SK-N-SH treated with all-trans-retinoic acid at 6 μM for 48 hours (cell line): ENCODE measurements around the gene LOXHD1.

Experiments
- ATAC-seq: fragments of 200-7000 bp; cut with Tn5 transposase; 3 replicates; pipeline ENCODE4 v1.9.1; 2020; ENCODE audit warnings: mild to moderate bottlenecking, moderate library complexity
- ARNTL ChIP-seq: fragments of 450-650 bp; formaldehyde crosslinking; IDR thresholded peaks from 2 replicates; pipeline ENCODE4 v1.5.0; 2020; ENCODE audit warnings: low read depth, mild to moderate bottlenecking, moderate library complexity, borderline replicate concordance
- ESRRG ChIP-seq: fragments of 250-450 bp; sonication (Bioruptor Pico); IDR thresholded peaks from 2 replicates; pipeline ENCODE4 v1.6.1; 2021; ENCODE audit warnings: mild to moderate bottlenecking
- GLIS3 ChIP-seq: fragments of 250-450 bp; sonication (Bioruptor Pico); IDR thresholded peaks from 2 replicates; pipeline ENCODE4 v1.5.0; 2020; ENCODE audit warnings: mild to moderate bottlenecking, moderate library complexity
- ISL1 ChIP-seq: fragments of 250-450 bp; sonication (Bioruptor Pico); IDR thresholded peaks from 2 replicates; pipeline ENCODE4 v2.1.2; 2022; ENCODE audit warnings: mild to moderate bottlenecking, moderate library complexity
- OSR1 ChIP-seq: fragments of 250-450 bp; sonication (Bioruptor Pico); IDR thresholded peaks from 2 replicates; pipeline ENCODE4 v1.8.0; 2022; ENCODE audit warnings: moderate library complexity, mild to moderate bottlenecking, inconsistent platforms
- PPARA ChIP-seq: fragments of 250-450 bp; sonication (Bioruptor Pico); IDR thresholded peaks from 2 replicates; pipeline ENCODE4 v1.5.0; 2020; ENCODE audit warnings: mild to moderate bottlenecking, borderline replicate concordance
- RARB ChIP-seq: fragments of 250-450 bp; sonication (Bioruptor Pico); IDR thresholded peaks from 2 replicates; pipeline ENCODE4 v1.8.0; 2021; ENCODE audit warnings: mild to moderate bottlenecking, moderate library complexity
- SNAI2 ChIP-seq: fragments of 250-450 bp; sonication (Bioruptor Pico); IDR thresholded peaks from 2 replicates; pipeline ENCODE4 v1.5.0; 2020; ENCODE audit warnings: mild to moderate bottlenecking, moderate library complexity
- TCF4 ChIP-seq: fragments of 250-450 bp; sonication (Bioruptor Pico); IDR thresholded peaks from 2 replicates; pipeline ENCODE4 v1.8.0; 2021; ENCODE audit warnings: mild to moderate bottlenecking, moderate library complexity, borderline replicate concordance
- TOX ChIP-seq: fragments of 250-450 bp; sonication (Bioruptor Pico); IDR thresholded peaks from 2 replicates; pipeline ENCODE4 v1.8.0; 2021; ENCODE audit warnings: mild to moderate bottlenecking, moderate library complexity, borderline replicate concordance
- ZC3H10 ChIP-seq: fragments of 250-450 bp; sonication (Bioruptor Pico); IDR thresholded peaks from 2 replicates; pipeline ENCODE4 v1.5.1; 2021; ENCODE audit warnings: mild to moderate bottlenecking, moderate library complexity
- ZFP3 ChIP-seq: fragments of 250-450 bp; sonication (Bioruptor Pico); IDR thresholded peaks from 2 replicates; pipeline ENCODE4 v1.5.0; 2020; ENCODE audit warnings: mild to moderate bottlenecking, moderate library complexity
- ZFP30 ChIP-seq: fragments of 450-650 bp; formaldehyde crosslinking; IDR thresholded peaks from 2 replicates; pipeline ENCODE4 v1.5.0; 2022; ENCODE audit warnings: mild to moderate bottlenecking, moderate library complexity
- ZNF565 ChIP-seq: fragments of 450-650 bp; formaldehyde crosslinking; conservative IDR thresholded peaks from 2 replicates; pipeline ENCODE4 v1.5.0; 2020; ENCODE audit warnings: low read depth, mild to moderate bottlenecking, moderate library complexity
- ZNF8 ChIP-seq: fragments of 450-650 bp; formaldehyde crosslinking; IDR thresholded peaks from 2 replicates; pipeline ENCODE4 v1.5.0; 2020; ENCODE audit warnings: mild to moderate bottlenecking, moderate library complexity
- TF ChIP-seq, protein P1 (sequence below): fragments of 250-450 bp; sonication (Bioruptor Pico); IDR thresholded peaks from 2 replicates; pipeline ENCODE4 v1.8.0; 2021; ENCODE audit warnings: low read depth, mild to moderate bottlenecking, moderate library complexity, borderline replicate concordance
- TF ChIP-seq, protein P2 (sequence below): fragments of 250-450 bp; sonication (Bioruptor Pico); IDR thresholded peaks from 2 replicates; pipeline ENCODE4 v1.8.0; 2020; ENCODE audit warnings: mild to moderate bottlenecking, moderate library complexity, borderline replicate concordance
- TF ChIP-seq, protein P3 (sequence below): fragments of 250-450 bp; sonication (Bioruptor Pico); IDR thresholded peaks from 2 replicates; pipeline ENCODE4 v1.5.1; 2020; ENCODE audit warnings: low read depth, mild to moderate bottlenecking, moderate library complexity
- TF ChIP-seq, protein P4 (sequence below): fragments of 250-450 bp; sonication (Bioruptor Pico); IDR thresholded peaks from 2 replicates; pipeline ENCODE4 v1.5.1; 2021; ENCODE audit warnings: mild to moderate bottlenecking, moderate library complexity

LOXHD1 gene

DNA sequence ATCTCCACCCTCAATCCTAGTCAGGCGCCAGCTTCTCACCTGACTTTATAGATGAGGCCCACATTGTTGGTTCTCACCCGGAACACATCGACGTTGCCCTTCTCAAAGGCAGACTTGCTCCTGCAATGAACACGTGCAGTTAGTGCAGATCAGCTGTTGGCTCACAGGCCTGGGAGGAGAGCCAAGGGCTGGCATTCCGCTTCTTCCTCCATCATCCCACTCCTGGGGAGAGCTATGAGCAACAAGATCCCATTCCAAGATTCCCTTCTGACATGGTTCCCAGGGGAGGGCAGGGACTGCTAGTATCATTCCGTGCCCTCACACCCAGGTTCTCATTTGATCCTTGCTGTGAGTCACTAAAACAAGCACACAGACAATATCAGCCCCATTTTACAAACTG lies 15.1 kb downstream of the LOXHD1 start:
- TF ChIP-seq PPARA (CRISPR knock-in tag), result no peak
- TF ChIP-seq OSR1 (CRISPR knock-in tag), result no peak
- no peak for TF ChIP-seq ESRRG (CRISPR knock-in tag)
- TF ChIP-seq ARNTL (CRISPR knock-in tag), result no peak
- TF ChIP-seq, all 23 proteins: peak for 0
- no peak for ATAC-seq

DNA sequence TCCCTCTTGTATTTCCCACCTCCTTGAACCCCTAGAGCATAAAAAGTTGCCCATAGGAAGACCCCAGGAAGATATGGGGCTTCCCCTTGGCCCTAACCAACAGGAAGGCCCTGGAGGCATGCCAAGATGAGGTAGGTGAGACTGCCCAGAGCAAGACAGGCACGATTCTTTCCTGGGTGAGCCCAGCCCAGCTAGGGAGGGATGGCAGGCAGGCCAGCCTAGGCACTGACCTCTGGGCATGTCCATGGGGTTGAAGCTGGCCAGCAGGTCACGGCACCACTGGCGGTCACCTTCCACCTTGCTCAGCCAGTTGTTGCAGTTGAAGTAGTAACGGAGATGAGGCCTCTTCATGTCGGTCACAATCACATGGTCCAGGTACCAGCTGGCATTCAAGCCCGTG lies 17.6 kb downstream of the LOXHD1 start:
- no peak for ATAC-seq
- TF ChIP-seq ZFP30 (CRISPR knock-in tag) (no peak), RARB (CRISPR knock-in tag) (no peak), PPARA (CRISPR knock-in tag) (no peak), ZNF565 (CRISPR knock-in tag) (no peak), ARNTL (CRISPR knock-in tag) (no peak), GLIS3 (no peak)
- TF ChIP-seq, protein P1, sequence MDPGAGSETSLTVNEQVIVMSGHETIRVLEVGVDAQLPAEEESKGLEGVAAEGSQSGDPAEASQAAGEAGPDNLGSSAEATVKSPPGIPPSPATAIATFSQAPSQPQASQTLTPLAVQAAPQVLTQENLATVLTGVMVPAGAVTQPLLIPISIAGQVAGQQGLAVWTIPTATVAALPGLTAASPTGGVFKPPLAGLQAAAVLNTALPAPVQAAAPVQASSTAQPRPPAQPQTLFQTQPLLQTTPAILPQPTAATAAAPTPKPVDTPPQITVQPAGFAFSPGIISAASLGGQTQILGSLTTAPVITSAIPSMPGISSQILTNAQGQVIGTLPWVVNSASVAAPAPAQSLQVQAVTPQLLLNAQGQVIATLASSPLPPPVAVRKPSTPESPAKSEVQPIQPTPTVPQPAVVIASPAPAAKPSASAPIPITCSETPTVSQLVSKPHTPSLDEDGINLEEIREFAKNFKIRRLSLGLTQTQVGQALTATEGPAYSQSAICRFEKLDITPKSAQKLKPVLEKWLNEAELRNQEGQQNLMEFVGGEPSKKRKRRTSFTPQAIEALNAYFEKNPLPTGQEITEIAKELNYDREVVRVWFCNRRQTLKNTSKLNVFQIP, result no peak

DNA sequence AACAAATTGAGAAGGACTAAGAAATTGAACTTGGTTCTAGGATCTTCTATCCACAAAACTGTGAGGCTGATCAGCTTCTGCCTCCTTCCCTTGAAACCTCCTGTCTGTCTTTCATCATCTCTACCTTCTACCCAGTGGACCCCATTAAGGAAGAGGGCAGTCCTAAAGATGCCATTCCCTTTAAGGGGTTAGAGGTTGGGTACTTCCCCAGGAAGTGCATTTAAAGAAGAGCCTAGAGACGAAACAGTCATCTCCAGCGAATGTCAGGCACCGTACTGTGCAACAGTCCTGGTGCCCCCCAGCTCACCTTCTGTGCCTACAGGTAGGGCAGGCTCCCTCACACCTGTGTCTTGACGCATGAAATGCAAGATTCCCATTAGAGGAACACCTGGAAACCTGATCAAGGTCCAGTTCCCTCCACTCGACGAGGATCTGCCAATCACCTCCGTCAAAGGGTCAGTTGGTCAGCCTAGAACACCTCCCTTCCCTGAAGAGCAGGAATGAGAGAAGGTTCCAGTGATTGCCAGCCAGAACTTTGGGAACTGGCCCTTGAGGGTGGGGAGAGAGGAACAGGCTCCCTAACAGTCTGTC lies 20.9 kb downstream of the LOXHD1 start:
- no peak for ATAC-seq
- TF ChIP-seq GLIS3 (no peak), ESRRG (CRISPR knock-in tag) (no peak), ZFP30 (CRISPR knock-in tag) (no peak), OSR1 (CRISPR knock-in tag) (no peak), ZFP3 (CRISPR knock-in tag) (no peak), ZNF8 (CRISPR knock-in tag) (no peak), ZNF565 (CRISPR knock-in tag) (no peak), ZC3H10 (CRISPR knock-in tag) (no peak), TOX (CRISPR knock-in tag) (no peak), ISL1 (CRISPR knock-in tag) (no peak), TCF4 (CRISPR knock-in tag) (no peak), RARB (CRISPR knock-in tag) (no peak), SNAI2 (CRISPR knock-in tag) (no peak)
- TF ChIP-seq, protein P2, sequence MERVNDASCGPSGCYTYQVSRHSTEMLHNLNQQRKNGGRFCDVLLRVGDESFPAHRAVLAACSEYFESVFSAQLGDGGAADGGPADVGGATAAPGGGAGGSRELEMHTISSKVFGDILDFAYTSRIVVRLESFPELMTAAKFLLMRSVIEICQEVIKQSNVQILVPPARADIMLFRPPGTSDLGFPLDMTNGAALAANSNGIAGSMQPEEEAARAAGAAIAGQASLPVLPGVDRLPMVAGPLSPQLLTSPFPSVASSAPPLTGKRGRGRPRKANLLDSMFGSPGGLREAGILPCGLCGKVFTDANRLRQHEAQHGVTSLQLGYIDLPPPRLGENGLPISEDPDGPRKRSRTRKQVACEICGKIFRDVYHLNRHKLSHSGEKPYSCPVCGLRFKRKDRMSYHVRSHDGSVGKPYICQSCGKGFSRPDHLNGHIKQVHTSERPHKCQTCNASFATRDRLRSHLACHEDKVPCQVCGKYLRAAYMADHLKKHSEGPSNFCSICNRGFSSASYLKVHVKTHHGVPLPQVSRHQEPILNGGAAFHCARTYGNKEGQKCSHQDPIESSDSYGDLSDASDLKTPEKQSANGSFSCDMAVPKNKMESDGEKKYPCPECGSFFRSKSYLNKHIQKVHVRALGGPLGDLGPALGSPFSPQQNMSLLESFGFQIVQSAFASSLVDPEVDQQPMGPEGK, result no peak
- TF ChIP-seq, protein P3, sequence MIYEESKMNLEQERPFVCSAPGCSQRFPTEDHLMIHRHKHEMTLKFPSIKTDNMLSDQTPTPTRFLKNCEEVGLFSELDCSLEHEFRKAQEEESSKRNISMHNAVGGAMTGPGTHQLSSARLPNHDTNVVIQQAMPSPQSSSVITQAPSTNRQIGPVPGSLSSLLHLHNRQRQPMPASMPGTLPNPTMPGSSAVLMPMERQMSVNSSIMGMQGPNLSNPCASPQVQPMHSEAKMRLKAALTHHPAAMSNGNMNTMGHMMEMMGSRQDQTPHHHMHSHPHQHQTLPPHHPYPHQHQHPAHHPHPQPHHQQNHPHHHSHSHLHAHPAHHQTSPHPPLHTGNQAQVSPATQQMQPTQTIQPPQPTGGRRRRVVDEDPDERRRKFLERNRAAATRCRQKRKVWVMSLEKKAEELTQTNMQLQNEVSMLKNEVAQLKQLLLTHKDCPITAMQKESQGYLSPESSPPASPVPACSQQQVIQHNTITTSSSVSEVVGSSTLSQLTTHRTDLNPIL, result no peak

DNA sequence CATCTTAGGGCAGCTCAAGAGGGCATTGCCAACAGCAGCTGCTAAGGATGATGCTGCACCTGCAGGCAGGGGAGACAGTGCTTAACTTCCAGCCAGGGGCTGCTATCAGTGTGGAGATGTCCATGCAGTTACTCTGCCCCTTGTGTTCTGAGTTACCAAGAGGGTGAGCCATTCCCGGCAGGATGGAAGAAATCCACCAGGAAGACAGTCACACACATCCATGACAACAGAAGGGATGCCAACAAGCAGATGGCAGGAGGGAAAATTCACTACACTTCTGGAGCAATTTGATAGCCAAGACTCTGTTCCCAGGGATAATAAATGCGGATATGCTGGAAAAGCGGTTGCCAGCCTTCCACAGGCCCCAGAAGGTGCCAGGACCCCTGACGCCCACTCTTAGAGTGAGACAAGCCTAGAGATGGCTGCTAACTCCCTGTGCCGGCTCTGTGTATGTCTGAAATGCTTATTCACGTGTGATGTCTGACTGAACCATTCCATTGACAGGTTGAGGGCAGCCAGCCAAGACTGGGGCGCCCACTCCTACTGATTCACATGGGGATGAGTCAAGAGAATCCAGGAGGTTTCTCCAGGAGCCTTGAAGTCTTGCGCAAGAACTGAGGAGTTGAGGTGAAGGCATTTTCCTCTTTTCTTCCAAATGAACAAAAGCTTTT lies 24.5 kb downstream of the LOXHD1 start:
- TF ChIP-seq, protein P4, sequence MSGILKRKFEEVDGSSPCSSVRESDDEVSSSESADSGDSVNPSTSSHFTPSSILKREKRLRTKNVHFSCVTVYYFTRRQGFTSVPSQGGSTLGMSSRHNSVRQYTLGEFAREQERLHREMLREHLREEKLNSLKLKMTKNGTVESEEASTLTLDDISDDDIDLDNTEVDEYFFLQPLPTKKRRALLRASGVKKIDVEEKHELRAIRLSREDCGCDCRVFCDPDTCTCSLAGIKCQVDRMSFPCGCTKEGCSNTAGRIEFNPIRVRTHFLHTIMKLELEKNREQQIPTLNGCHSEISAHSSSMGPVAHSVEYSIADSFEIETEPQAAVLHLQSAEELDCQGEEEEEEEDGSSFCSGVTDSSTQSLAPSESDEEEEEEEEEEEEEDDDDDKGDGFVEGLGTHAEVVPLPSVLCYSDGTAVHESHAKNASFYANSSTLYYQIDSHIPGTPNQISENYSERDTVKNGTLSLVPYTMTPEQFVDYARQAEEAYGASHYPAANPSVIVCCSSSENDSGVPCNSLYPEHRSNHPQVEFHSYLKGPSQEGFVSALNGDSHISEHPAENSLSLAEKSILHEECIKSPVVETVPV (CRISPR knock-in tag), result no peak
- no peak for ATAC-seq

DNA sequence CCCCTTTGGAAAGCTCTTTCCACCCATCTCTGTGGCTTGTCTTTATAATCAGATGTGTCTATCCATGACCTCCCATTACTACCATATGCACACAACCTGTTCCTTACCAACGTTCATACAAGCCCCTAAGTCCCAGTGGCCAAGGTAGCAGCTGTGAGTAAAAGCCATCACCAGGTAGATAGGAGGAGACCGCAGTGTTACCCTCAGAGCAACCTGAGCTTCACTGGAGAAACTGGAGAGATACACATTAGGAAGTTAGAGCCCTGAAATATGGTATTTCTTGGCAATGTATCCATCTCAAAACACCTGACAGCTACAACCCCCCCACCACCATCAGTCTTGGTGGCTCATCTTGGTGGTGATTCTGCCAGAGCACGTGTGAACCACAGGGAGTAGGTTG lies 26.0 kb downstream of the LOXHD1 start:
- TF ChIP-seq PPARA (CRISPR knock-in tag), result no peak
- no peak for ATAC-seq
